HEK293T (cell line): ENCODE results near the gene KCNQ1OT1.

Experiments
- ARNT ChIP-seq: fragments of 450-650 bp; IDR thresholded peaks from 2 replicates; pipeline ENCODE4 v1.6.1; 2017; ENCODE audit warnings: mild to moderate bottlenecking
- CTBP1 ChIP-seq: fragments of 450-650 bp; IDR thresholded peaks from 2 replicates; pipeline ENCODE4 v1.6.1; 2016; ENCODE audit warnings: borderline replicate concordance
- FOXA1 ChIP-seq: fragments of 450-650 bp; IDR thresholded peaks from 2 replicates; pipeline ENCODE4 v1.6.1; 2016; ENCODE audit warnings: mild to moderate bottlenecking
- FOXK2 ChIP-seq: fragments of 450-650 bp; IDR thresholded peaks from 2 replicates; pipeline ENCODE4 v1.6.1; 2016; ENCODE audit warnings: mild to moderate bottlenecking
- FOXM1 ChIP-seq: fragments of 450-650 bp; IDR thresholded peaks from 2 replicates; pipeline ENCODE4 v1.6.1; 2017; ENCODE audit warnings: mild to moderate bottlenecking, borderline replicate concordance
- HDGF ChIP-seq: fragments of 450-650 bp; IDR thresholded peaks from 2 replicates; pipeline ENCODE4 v1.6.1; 2017; ENCODE audit warnings: antibody characterized with exemption, borderline replicate concordance
- L3MBTL2 ChIP-seq: fragments of 450-650 bp; conservative IDR thresholded peaks from 2 replicates; pipeline ENCODE4 v1.6.1; 2016; ENCODE audit warnings: mild to moderate bottlenecking
- LEF1 ChIP-seq: fragments of 450-650 bp; IDR thresholded peaks from 2 replicates; pipeline ENCODE4 v1.6.1; 2017; ENCODE audit warnings: mild to moderate bottlenecking, borderline replicate concordance
- NFRKB ChIP-seq: fragments of 450-650 bp; IDR thresholded peaks from 2 replicates; pipeline ENCODE4 v1.6.1; 2016; ENCODE audit warnings: mild to moderate bottlenecking, moderate library complexity
- SP1 ChIP-seq: fragments of 450-650 bp; IDR thresholded peaks from 2 replicates; pipeline ENCODE4 v1.6.1; 2017
- TARDBP ChIP-seq: fragments of 450-650 bp; IDR thresholded peaks from 2 replicates; pipeline ENCODE4 v1.6.1; 2016
- ZNF384 ChIP-seq: fragments of 450-650 bp; IDR thresholded peaks from 2 replicates; pipeline ENCODE4 v1.6.1; 2016
- TF ChIP-seq, protein P1 (sequence below): fragments of 450-650 bp; IDR thresholded peaks from 2 replicates; pipeline ENCODE4 v1.6.1; 2016

- TF ChIP-seq ARNT (no peak), FOXA1 (no peak), HDGF (no peak), FOXK2 (no peak), FOXM1 (no peak), NFRKB (no peak), ZNF384 (no peak), LEF1 (no peak), SP1 (no peak), L3MBTL2 (no peak), CTBP1 (no peak), TARDBP (no peak)
- TF ChIP-seq, protein P1, sequence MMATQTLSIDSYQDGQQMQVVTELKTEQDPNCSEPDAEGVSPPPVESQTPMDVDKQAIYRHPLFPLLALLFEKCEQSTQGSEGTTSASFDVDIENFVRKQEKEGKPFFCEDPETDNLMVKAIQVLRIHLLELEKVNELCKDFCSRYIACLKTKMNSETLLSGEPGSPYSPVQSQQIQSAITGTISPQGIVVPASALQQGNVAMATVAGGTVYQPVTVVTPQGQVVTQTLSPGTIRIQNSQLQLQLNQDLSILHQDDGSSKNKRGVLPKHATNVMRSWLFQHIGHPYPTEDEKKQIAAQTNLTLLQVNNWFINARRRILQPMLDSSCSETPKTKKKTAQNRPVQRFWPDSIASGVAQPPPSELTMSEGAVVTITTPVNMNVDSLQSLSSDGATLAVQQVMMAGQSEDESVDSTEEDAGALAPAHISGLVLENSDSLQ, result no peak
These were observed 44.4 kb upstream of the KCNQ1OT1 start for GRCh38 chr11:2744166-2744565.
